T-helper 2 cell treated with Interferon-gamma antibody and Interleukin-4, amounts not matched to agents 100 ng/mL and 5 ng/mL, for 36 hours (primary cell): ENCODE results near the gene NAP1L4. TPM values are rescaled to one million over a fixed set of nuclear protein-coding genes. Genes with fewer than 3 reads are reported as not detected.

Experiments used
- intact Hi-C: fragments of 100-400 bp; cut with micrococcal nuclease; formaldehyde crosslinking; loops from one replicate; pipeline ENCODE4 v1.15.1; 2023
- total RNA-seq: library from RNA; stranded (reverse); gene quantifications from 2 replicates; pipeline ENCODE4 v1.2.3, GENCODE V29; 2022

NAP1L4 gene
- total RNA-seq, 1 donor from 2014 or later = 314 TPM

GRCh38 chr11:2913776-2914175 is 78.4 kb downstream of the NAP1L4 start:
- intact Hi-C loops = no loop called here

GRCh38 chr11:2913019-2913431 is 79.1 kb downstream of the NAP1L4 start:
- intact Hi-C loops = no loop called here

- intact Hi-C loops = no loop called here
Measured at GRCh38 chr11:2912498-2912897, 79.6 kb downstream of the NAP1L4 start.

GRCh38 chr11:2911785-2912391 is 80.2 kb downstream of the NAP1L4 start:
- intact Hi-C loops = no loop called here

GRCh38 chr11:2911088-2911784 is 80.9 kb downstream of the NAP1L4 start:
- intact Hi-C loops = no loop called here

- intact Hi-C loops = no loop called here
Measured at GRCh38 chr11:2910401-2910955, 81.7 kb downstream of the NAP1L4 start.

- intact Hi-C loops = loop anchor here (10.0 kb wide), 1 partner anchor 605 kb away; the partner anchor contains the start of genes C11orf21 and TSPAN32
Measured at GRCh38 chr11:2909133-2909902, 82.8 kb downstream of the NAP1L4 start.

- intact Hi-C loops = loop anchor here (10.0 kb wide), 1 partner anchor 603 kb away; the partner anchor contains the start of genes C11orf21 and TSPAN32
Measured at GRCh38 chr11:2908130-2908529, 84.0 kb downstream of the NAP1L4 start.

- intact Hi-C loops = loop anchor here (10.0 kb wide), 1 partner anchor 600 kb away; the partner anchor contains the start of genes C11orf21 and TSPAN32
Measured at GRCh38 chr11:2905299-2905698, 86.8 kb downstream of the NAP1L4 start.

GRCh38 chr11:2904153-2905052 is 87.7 kb downstream of the NAP1L4 start:
- intact Hi-C loops = loop anchor here (10.0 kb wide), 1 partner anchor 600 kb away; the partner anchor contains the start of genes C11orf21 and TSPAN32

GRCh38 chr11:2903672-2904011 is 88.5 kb downstream of the NAP1L4 start:
- intact Hi-C loops = loop anchor here (2.0 to 10.0 kb wide), 2 partner anchors 89 to 599 kb away; partner anchors contain the start of genes C11orf21, NAP1L4 and TSPAN32

GRCh38 chr11:2902784-2903671 is 89.1 kb downstream of the NAP1L4 start:
- intact Hi-C loops = loop anchor here (1.0 to 10.0 kb wide), 3 partner anchors 11 to 598 kb away; partner anchors contain the start of genes C11orf21, NAP1L4 and TSPAN32

- intact Hi-C loops = loop anchor here (1.0 to 10.0 kb wide), 3 partner anchors 10 to 597 kb away; partner anchors contain the start of genes C11orf21, NAP1L4 and TSPAN32
Measured at GRCh38 chr11:2901854-2902783, 90.0 kb downstream of the NAP1L4 start.

- intact Hi-C loops = loop anchor here (10.0 kb wide), 1 partner anchor 596 kb away; the partner anchor contains the start of genes C11orf21 and TSPAN32
Measured at GRCh38 chr11:2901196-2901796, 90.8 kb downstream of the NAP1L4 start.

- intact Hi-C loops = no loop called here
Measured at GRCh38 chr11:2899080-2899783, 92.9 kb downstream of the NAP1L4 start.

GRCh38 chr11:2898366-2899079 is 93.6 kb downstream of the NAP1L4 start:
- intact Hi-C loops = no loop called here
